HG02678 (cell line): Measurements from ENCODE around the gene SPESP1.
"Not testable (repeated sequence)": the region's sequence is repeated elsewhere in the genome, so short reads cannot be mapped to it uniquely, and the experiment has no call there.

Experiments used
- ATAC-seq: cut with Tn5 transposase; IDR thresholded peaks from one replicate; pipeline ENCODE4 v1.9.1; 2021; ENCODE audit warnings: mild to moderate bottlenecking, moderate library complexity; ENCODE audit not compliant: unreplicated experiment

The SPESP1 gene

GRCh38 chr15:68962465-68962864 lies 32.1 kb downstream of the SPESP1 start:
- no peak for ATAC-seq

- not testable (repeated sequence) for ATAC-seq
Measured at GRCh38 chr15:68963719-68964118, 33.4 kb downstream of the SPESP1 start.

- ATAC-seq: no peak
Measured at GRCh38 chr15:68966996-68967395, 36.7 kb downstream of the SPESP1 start.

GRCh38 chr15:68967948-68968347 lies 37.6 kb downstream of the SPESP1 start:
- ATAC-seq: no peak

GRCh38 chr15:68969298-68969697 lies 39.0 kb downstream of the SPESP1 start:
- ATAC-seq: no peak

- ATAC-seq: no peak
Measured at GRCh38 chr15:68972201-68973065, 42.1 kb downstream of the SPESP1 start.

GRCh38 chr15:68975651-68976160 lies 45.4 kb downstream of the SPESP1 start:
- not testable (repeated sequence) for ATAC-seq

GRCh38 chr15:68977426-68977825 lies 47.1 kb downstream of the SPESP1 start:
- ATAC-seq: not testable (repeated sequence)

- no peak for ATAC-seq
Measured at GRCh38 chr15:68979006-68979405, 48.7 kb downstream of the SPESP1 start.

- no peak for ATAC-seq
Measured at GRCh38 chr15:68979816-68980215, 49.5 kb downstream of the SPESP1 start.

- ATAC-seq: no peak
Measured at GRCh38 chr15:68980786-68981185, 50.5 kb downstream of the SPESP1 start.

GRCh38 chr15:68981941-68982340 lies 51.6 kb downstream of the SPESP1 start:
- ATAC-seq: no peak

- ATAC-seq: no peak
Measured at GRCh38 chr15:68982976-68983563, 52.7 kb downstream of the SPESP1 start.

- ATAC-seq: no peak
Measured at GRCh38 chr15:68983961-68984481, 53.7 kb downstream of the SPESP1 start.

- no peak for ATAC-seq
Measured at GRCh38 chr15:68984586-68984985, 54.3 kb downstream of the SPESP1 start.

- no peak for ATAC-seq
Measured at GRCh38 chr15:68985361-68985891, 55.1 kb downstream of the SPESP1 start.

GRCh38 chr15:68986322-68986721 lies 56.0 kb downstream of the SPESP1 start:
- no peak for ATAC-seq

- ATAC-seq: no peak
Measured at GRCh38 chr15:68987120-68987519, 56.8 kb downstream of the SPESP1 start.

GRCh38 chr15:68987676-68988075 lies 57.4 kb downstream of the SPESP1 start:
- no peak for ATAC-seq

GRCh38 chr15:68989541-68990230 lies 59.4 kb downstream of the SPESP1 start:
- no peak for ATAC-seq
